Measurements from ENCODE around the gene TMEM151B. TPM values are rescaled to one million over a fixed set of nuclear protein-coding genes. Genes with fewer than 3 reads are reported as not detected.

TMEM151B gene
- total RNA-seq, 2 experiments from 2014 or later: 0.09 TPM; not detected in 1

GRCh38 chr6:44286285-44286565 is 16.0 kb downstream of the TMEM151B start:
- DNase-seq (no peak), ATAC-seq (no peak)
- H3K9me3 Mint-ChIP-seq (ENCODE audit: low read depth): no peaks in the 10 kb centered on the region
- intact Hi-C loops (cut with DNase I, micrococcal nuclease): no loop called here
- POLR2A ChIA-PET: no interaction called here
- CTCF ChIA-PET: no interaction called here
- no peaks in the 10 kb centered on the region for H3K4me1 Mint-ChIP-seq
- H3K4me3 Mint-ChIP-seq: no peak overlapping the region
- no peaks in the 10 kb centered on the region for H3K36me3 Mint-ChIP-seq (ENCODE audit: low read depth)
- peaks cover 43% of the 10 kb centered on the region for H3K27me3 Mint-ChIP-seq
- no peak overlapping the region for H3K27ac Mint-ChIP-seq

GRCh38 chr6:44286747-44287146 is 16.5 kb downstream of the TMEM151B start:
- Mint-ChIP-seq H3K4me3 (no peak overlapping the region), H3K4me1 (no peaks in the 10 kb centered on the region), H3K27ac (no peak overlapping the region), H3K9me3 (ENCODE audit: low read depth) (no peaks in the 10 kb centered on the region), H3K27me3 (peaks cover 47% of the 10 kb centered on the region), H3K36me3 (ENCODE audit: low read depth) (no peaks in the 10 kb centered on the region)
- DNase-seq: no peak
- CTCF ChIA-PET: interaction anchor here (0.6 kb wide), 1 partner anchor 92 kb away, joined by 3 read pairs; no protein-coding TSS in a partner anchor
- ATAC-seq: no peak
- POLR2A ChIA-PET: no interaction called here
- intact Hi-C loops (cut with DNase I, micrococcal nuclease): no loop called here

- Mint-ChIP-seq H3K27ac (no peak overlapping the region), H3K36me3 (ENCODE audit: low read depth) (no peaks in the 10 kb centered on the region), H3K4me3 (no peak overlapping the region), H3K27me3 (peaks cover 54% of the 10 kb centered on the region), H3K9me3 (ENCODE audit: low read depth) (no peaks in the 10 kb centered on the region), H3K4me1 (no peaks in the 10 kb centered on the region)
- ATAC-seq (no peak), DNase-seq (no peak)
- intact Hi-C loops (cut with DNase I, micrococcal nuclease): no loop called here
- ChIA-PET CTCF (no interaction called here), POLR2A (no interaction called here)
These were observed 19.5 kb downstream of the TMEM151B start for GRCh38 chr6:44289726-44290260.

- Mint-ChIP-seq H3K27me3 (peaks cover 63% of the 10 kb centered on the region), H3K27ac (no peak overlapping the region), H3K4me3 (no peak overlapping the region), H3K4me1 (peaks cover 2% of the 10 kb centered on the region), H3K9me3 (ENCODE audit: low read depth) (no peaks in the 10 kb centered on the region), H3K36me3 (ENCODE audit: low read depth) (no peaks in the 10 kb centered on the region)
- ChIA-PET CTCF (interaction anchor here (0.6 to 2.0 kb wide), 6 partner anchors 8 to 54 kb away, joined by 3 to 6 read pairs (median 4); partner anchors contain the start of genes AARS2 and SPATS1), POLR2A (no interaction called here)
- no peak for ATAC-seq
- no peak for DNase-seq
- intact Hi-C loops (cut with DNase I, micrococcal nuclease): no loop called here
These were observed 21.6 kb downstream of the TMEM151B start for GRCh38 chr6:44291841-44292240.

- ChIA-PET POLR2A (no interaction called here), CTCF (interaction anchor here (0.5 to 2.0 kb wide), 7 partner anchors 13 to 211 kb away, joined by 3 to 6 read pairs (median 3); partner anchors contain the start of genes AARS2 and SPATS1)
- ATAC-seq (no peak), DNase-seq (no peak)
- H3K36me3 Mint-ChIP-seq (ENCODE audit: low read depth): no peaks in the 10 kb centered on the region
- no peaks in the 10 kb centered on the region for H3K9me3 Mint-ChIP-seq (ENCODE audit: low read depth)
- intact Hi-C loops (cut with DNase I, micrococcal nuclease): no loop called here
- peaks cover 57% of the 10 kb centered on the region for H3K27me3 Mint-ChIP-seq
- no peak overlapping the region for H3K27ac Mint-ChIP-seq
- no peak overlapping the region for H3K4me3 Mint-ChIP-seq
- H3K4me1 Mint-ChIP-seq: peaks cover 6% of the 10 kb centered on the region
These were observed 22.6 kb downstream of the TMEM151B start for GRCh38 chr6:44292661-44293365.

GRCh38 chr6:44294832-44295791 is 24.9 kb downstream of the TMEM151B start:
- Mint-ChIP-seq H3K4me1 (peaks cover 6% of the 10 kb centered on the region), H3K27ac (no peak overlapping the region), H3K27me3 (peaks cover 49% of the 10 kb centered on the region), H3K36me3 (ENCODE audit: low read depth) (peaks cover 6% of the 10 kb centered on the region), H3K4me3 (no peak overlapping the region), H3K9me3 (ENCODE audit: low read depth) (no peaks in the 10 kb centered on the region)
- DNase-seq: no peak
- POLR2A ChIA-PET: no interaction called here
- intact Hi-C loops (cut with DNase I, micrococcal nuclease): no loop called here
- CTCF ChIA-PET: interaction anchor here (0.5 to 3.1 kb wide), 7 partner anchors 10 to 47 kb away, joined by 3 to 15 read pairs (median 4); partner anchors contain the start of genes AARS2 and SPATS1
- ATAC-seq: no peak

GRCh38 chr6:44297063-44298038 is 27.1 kb downstream of the TMEM151B start:
- peaks cover 17% of the 10 kb centered on the region for H3K36me3 Mint-ChIP-seq (ENCODE audit: low read depth)
- POLR2A ChIA-PET: interaction anchor here (0.9 kb wide), 1 partner anchor 8 kb away, joined by 4 read pairs; no protein-coding TSS in a partner anchor
- peak overlapping the region; percentile 33 for H3K4me3 Mint-ChIP-seq
- DNase-seq (peak; percentile 78), ATAC-seq (peak; percentile 91)
- intact Hi-C loops (cut with DNase I, micrococcal nuclease): no loop called here
- H3K27ac Mint-ChIP-seq: no peak overlapping the region
- H3K27me3 Mint-ChIP-seq: peaks cover 31% of the 10 kb centered on the region
- no peaks in the 10 kb centered on the region for H3K9me3 Mint-ChIP-seq (ENCODE audit: low read depth)
- CTCF ChIA-PET: interaction anchor here (0.8 to 3.1 kb wide), 9 partner anchors 8 to 175 kb away, joined by 3 to 15 read pairs (median 4); partner anchors contain the start of gene AARS2
- peaks cover 6% of the 10 kb centered on the region for H3K4me1 Mint-ChIP-seq

- ChIA-PET POLR2A (interaction anchor here (0.8 kb wide), 1 partner anchor 85 kb away, joined by 6 read pairs; no protein-coding TSS in a partner anchor), CTCF (interaction anchor here (0.7 to 3.1 kb wide), 7 partner anchors 15 to 40 kb away, joined by 3 to 11 read pairs (median 4); partner anchors contain the start of gene AARS2)
- peaks cover 21% of the 10 kb centered on the region for H3K36me3 Mint-ChIP-seq (ENCODE audit: low read depth)
- peaks cover 29% of the 10 kb centered on the region for H3K27me3 Mint-ChIP-seq
- ATAC-seq (no peak), DNase-seq (no peak)
- peaks cover 6% of the 10 kb centered on the region for H3K4me1 Mint-ChIP-seq
- H3K27ac Mint-ChIP-seq: no peak overlapping the region
- peak overlapping the region; percentile 33 for H3K4me3 Mint-ChIP-seq
- H3K9me3 Mint-ChIP-seq (ENCODE audit: low read depth): no peaks in the 10 kb centered on the region
- intact Hi-C loops (cut with DNase I, micrococcal nuclease): no loop called here
These were observed 28.0 kb downstream of the TMEM151B start for GRCh38 chr6:44298055-44298803.

GRCh38 chr6:44298864-44299263 is 28.6 kb downstream of the TMEM151B start:
- H3K4me3 Mint-ChIP-seq: no peak overlapping the region

GRCh38 chr6:44300292-44300823 is 30.1 kb downstream of the TMEM151B start:
- ATAC-seq (no peak), DNase-seq (no peak)
- peaks cover 36% of the 10 kb centered on the region for H3K36me3 Mint-ChIP-seq (ENCODE audit: low read depth)
- H3K4me3 Mint-ChIP-seq: no peak overlapping the region
- peaks cover 6% of the 10 kb centered on the region for H3K4me1 Mint-ChIP-seq
- intact Hi-C loops (cut with DNase I, micrococcal nuclease): no loop called here
- no peaks in the 10 kb centered on the region for H3K9me3 Mint-ChIP-seq (ENCODE audit: low read depth)
- ChIA-PET POLR2A (no interaction called here), CTCF (interaction anchor here (1.9 kb wide), 1 partner anchor 12 kb away, joined by 5 read pairs; the partner anchor contains the start of gene AARS2)
- no peak overlapping the region for H3K27ac Mint-ChIP-seq
- H3K27me3 Mint-ChIP-seq: peaks cover 17% of the 10 kb centered on the region

More at GRCh38 chr6:44298864-44299263, 28.6 kb downstream of the TMEM151B start:
- intact Hi-C loops (cut with DNase I, micrococcal nuclease): no loop called here
- Mint-ChIP-seq H3K36me3 (ENCODE audit: low read depth) (peaks cover 26% of the 10 kb centered on the region), H3K27ac (no peak overlapping the region), H3K9me3 (ENCODE audit: low read depth) (no peaks in the 10 kb centered on the region), H3K4me1 (peaks cover 6% of the 10 kb centered on the region), H3K27me3 (peaks cover 25% of the 10 kb centered on the region)
- ChIA-PET CTCF (interaction anchor here (0.7 to 2.3 kb wide), 6 partner anchors 14 to 39 kb away, joined by 3 to 10 read pairs (median 4); partner anchors contain the start of gene AARS2), POLR2A (interaction anchor here (0.8 kb wide), 1 partner anchor 85 kb away, joined by 6 read pairs; no protein-coding TSS in a partner anchor)
- ATAC-seq (no peak), DNase-seq (no peak)
